ENCODE measurements around the gene IRF2.
A peak's percentile ranks its signal among the peaks of the same experiment; 100 is the strongest.

The IRF2 gene

GRCh38 chr4:184506527-184507121 is 32.3 kb upstream of the IRF2 start:
- peak in 1 of 2 donors; percentile 4 for DNase-seq (ENCODE audit: low read depth in 2 of 2)
- peak; percentile 21 for TF ChIP-seq CTCF (IDR thresholded peaks at IDR 0.05; ENCODE audit: low read depth, low read length)
- no peak overlapping the region for H3K4me3 ChIP-seq (replicated peaks in 1 of 2; ENCODE audit: low read depth in 2 of 2, low read length in 2 of 2)

GRCh38 chr4:184504385-184504784 is 30.0 kb upstream of the IRF2 start:
- DNase-seq (ENCODE audit: low read depth in 2 of 2), result no peak
- TF ChIP-seq CTCF (IDR thresholded peaks at IDR 0.05; ENCODE audit: low read depth, low read length), result no peak
- H3K4me3 ChIP-seq (replicated peaks in 1 of 2; ENCODE audit: low read depth in 2 of 2, low read length in 2 of 2), result no peak overlapping the region

- peak in 1 of 2 donors; percentile 31 for DNase-seq (ENCODE audit: low read depth in 2 of 2)
- H3K4me3 ChIP-seq (replicated peaks in 1 of 2; ENCODE audit: low read depth in 2 of 2, low read length in 2 of 2), result no peak overlapping the region
- no peak for TF ChIP-seq CTCF (IDR thresholded peaks at IDR 0.05; ENCODE audit: low read depth, low read length)
These were observed 29.5 kb upstream of the IRF2 start for GRCh38 chr4:184503869-184504300.

GRCh38 chr4:184500748-184501589 is 26.6 kb upstream of the IRF2 start:
- H3K4me3 ChIP-seq (replicated peaks in 1 of 2; ENCODE audit: low read depth in 2 of 2, low read length in 2 of 2), result no peak overlapping the region
- TF ChIP-seq CTCF (IDR thresholded peaks at IDR 0.05; ENCODE audit: low read depth, low read length), result no peak
- DNase-seq (ENCODE audit: low read depth in 2 of 2), result no peak

GRCh38 chr4:184499996-184500395 is 25.6 kb upstream of the IRF2 start:
- H3K4me3 ChIP-seq (replicated peaks in 1 of 2; ENCODE audit: low read depth in 2 of 2, low read length in 2 of 2), result no peak overlapping the region
- no peak for TF ChIP-seq CTCF (IDR thresholded peaks at IDR 0.05; ENCODE audit: low read depth, low read length)
- DNase-seq (ENCODE audit: low read depth in 2 of 2), result no peak

- no peak for DNase-seq (ENCODE audit: low read depth in 2 of 2)
- no peak for TF ChIP-seq CTCF (IDR thresholded peaks at IDR 0.05; ENCODE audit: low read depth, low read length)
- no peak overlapping the region for H3K4me3 ChIP-seq (replicated peaks in 1 of 2; ENCODE audit: low read depth in 2 of 2, low read length in 2 of 2)
These were observed 24.2 kb upstream of the IRF2 start for GRCh38 chr4:184498598-184498997.
